ENCODE measurements around the gene C11orf42.

The C11orf42 gene

DNA sequence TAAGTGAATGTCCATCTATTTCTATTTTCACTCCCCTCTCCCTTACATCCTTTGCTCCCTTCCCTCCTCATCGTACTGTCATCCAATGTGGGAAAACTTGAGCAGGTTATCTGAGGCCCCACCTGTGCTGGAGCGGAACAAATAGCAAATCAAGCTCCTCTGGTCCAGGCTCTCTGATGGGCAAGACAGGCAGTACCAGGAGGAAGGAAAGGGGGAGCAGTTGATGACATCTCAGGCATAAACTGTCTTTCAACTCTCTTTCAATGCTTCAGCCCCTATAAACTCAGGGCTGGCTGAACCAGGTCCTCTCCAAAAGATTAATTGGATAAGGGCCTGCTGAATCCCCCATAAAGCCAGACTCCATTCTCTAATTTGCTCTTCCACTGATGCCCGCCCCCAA, 52.8 kb downstream of the C11orf42 start:
- DNase-seq (ENCODE audit: low read depth): no peak

DNA sequence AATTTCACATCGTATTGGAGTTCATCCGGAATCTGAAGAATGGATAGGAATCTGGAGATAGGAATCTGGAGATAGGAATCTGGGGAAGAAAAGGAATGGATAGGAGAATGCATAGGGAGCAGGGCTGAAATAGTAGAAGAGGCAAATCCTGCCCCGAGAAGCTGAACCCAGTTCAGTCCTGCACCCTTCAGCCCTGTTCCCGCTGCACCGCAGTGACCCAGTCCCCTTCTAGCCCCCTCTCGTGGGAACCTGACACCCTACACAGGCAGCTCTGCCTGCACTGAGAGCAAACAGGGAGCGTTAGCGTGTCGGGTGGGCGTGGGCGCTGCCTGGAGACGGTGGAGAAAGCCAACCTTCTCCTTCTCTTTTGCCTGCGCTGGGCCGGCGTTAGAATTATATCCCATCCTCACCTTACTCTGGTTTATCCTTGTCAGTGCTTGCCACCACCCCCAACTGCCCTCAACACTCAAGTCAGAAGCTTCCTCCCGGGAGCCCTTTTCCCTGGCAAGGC, 53.3 kb downstream of the C11orf42 start:
- DNase-seq (ENCODE audit: low read depth): no peak

DNA sequence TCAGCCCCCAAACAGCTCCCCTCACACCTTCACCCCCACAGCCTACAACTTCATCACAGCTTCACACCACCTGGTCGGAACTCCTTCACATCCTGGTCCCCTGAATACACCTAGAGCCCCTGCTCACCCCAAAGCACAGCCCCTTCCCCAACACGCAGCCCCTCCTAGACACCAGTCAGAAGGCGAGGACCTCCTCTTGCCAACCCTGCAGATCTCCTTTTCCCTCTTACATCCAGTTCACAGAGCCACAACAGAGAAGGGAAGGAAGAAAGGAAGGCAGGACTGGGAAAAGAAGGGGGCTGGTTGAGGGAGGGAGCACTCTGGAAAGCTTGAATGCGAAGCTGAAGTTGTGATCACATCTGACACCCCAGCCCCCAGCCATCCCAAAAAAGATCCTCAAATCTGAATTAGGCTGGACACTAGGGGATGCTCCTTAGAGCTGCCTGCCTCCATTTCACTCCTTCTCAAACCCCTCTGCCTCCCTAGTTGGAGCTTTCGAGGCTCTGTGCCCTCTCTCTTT, 54.9 kb downstream of the C11orf42 start:
- no peak for DNase-seq (ENCODE audit: low read depth)

Measured in HS-27A (cell line).